ENCODE measurements around the gene CHST15. TPM values are rescaled to one million over a fixed set of nuclear protein-coding genes. Genes with fewer than 3 reads are reported as not detected.

The CHST15 gene
- total and polyA plus RNA-seq, 2 of the 13 experiments (the other 11 are each of a cell fraction or from before 2014, with no cell fraction given), result 1.4 to 94.7 TPM

DNA sequence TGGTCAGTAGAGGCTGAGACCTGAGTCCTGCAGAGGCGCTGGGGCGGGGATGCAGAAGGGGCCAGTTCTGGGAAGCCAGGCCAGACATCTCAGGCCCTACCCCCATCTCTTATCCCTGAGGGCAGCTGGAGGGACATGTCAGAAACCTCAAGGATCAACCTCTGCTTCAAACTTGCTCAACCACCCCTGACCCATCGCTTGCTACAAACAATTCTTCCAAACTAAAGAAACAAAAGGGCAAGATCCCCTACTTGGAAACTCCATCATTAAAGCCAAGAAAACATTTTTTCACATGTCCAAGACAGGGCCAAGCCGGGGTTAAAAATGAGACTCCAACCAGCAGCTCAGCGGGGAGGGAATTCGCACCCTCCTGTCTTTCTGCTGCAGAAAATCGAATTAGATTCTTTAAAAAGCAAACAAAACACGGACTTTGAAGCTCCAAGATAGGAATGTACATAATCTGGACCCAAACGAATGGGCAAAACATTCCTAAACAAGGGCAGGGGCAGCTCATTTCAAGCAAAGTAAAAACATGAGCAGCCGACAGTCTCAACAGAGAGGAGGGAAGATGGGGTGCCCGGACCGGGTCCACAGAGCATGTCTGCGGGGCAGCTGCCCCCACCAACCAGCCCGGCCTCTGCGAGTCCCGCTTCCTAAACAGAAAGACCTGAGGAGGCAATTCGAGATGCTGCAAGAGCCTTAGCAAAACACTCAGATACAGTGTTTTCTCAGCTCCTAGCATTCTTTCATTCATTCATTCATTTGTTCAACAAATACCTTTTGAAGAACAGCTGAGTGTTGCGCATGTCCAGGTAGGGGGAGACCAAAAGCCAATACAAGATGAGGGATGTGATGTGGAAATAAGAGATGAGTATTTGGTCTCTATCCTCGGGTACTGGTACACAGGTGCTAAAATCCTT is 44.8 kb downstream of the CHST15 start (continued):
- TF ChIP-seq PRDM15 (CRISPR knock-in tag; IDR thresholded peaks at IDR 0.05), result no peak
- TF ChIP-seq NR2F2 (IDR thresholded peaks at IDR 0.05; ENCODE audit: borderline replicate concordance, low read depth), result peak; percentile 59; the same call in 1 of the 2 replicates
- TF ChIP-seq ZNF543 (CRISPR knock-in tag; IDR thresholded peaks at IDR 0.05), result no peak
- peak; percentile 70 for TF ChIP-seq POGZ (CRISPR knock-in tag; IDR thresholded peaks at IDR 0.05)
- TF ChIP-seq, protein P1, sequence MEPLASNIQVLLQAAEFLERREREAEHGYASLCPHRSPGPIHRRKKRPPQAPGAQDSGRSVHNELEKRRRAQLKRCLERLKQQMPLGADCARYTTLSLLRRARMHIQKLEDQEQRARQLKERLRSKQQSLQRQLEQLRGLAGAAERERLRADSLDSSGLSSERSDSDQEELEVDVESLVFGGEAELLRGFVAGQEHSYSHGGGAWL (CRISPR knock-in tag; IDR thresholded peaks at IDR 0.05), result no peak
- no peak for TF ChIP-seq ZNF576 (CRISPR knock-in tag; IDR thresholded peaks at IDR 0.05)
- no peak for TF ChIP-seq ZNF12 (CRISPR knock-in tag; IDR thresholded peaks at IDR 0.05)
- TF ChIP-seq, protein P2, sequence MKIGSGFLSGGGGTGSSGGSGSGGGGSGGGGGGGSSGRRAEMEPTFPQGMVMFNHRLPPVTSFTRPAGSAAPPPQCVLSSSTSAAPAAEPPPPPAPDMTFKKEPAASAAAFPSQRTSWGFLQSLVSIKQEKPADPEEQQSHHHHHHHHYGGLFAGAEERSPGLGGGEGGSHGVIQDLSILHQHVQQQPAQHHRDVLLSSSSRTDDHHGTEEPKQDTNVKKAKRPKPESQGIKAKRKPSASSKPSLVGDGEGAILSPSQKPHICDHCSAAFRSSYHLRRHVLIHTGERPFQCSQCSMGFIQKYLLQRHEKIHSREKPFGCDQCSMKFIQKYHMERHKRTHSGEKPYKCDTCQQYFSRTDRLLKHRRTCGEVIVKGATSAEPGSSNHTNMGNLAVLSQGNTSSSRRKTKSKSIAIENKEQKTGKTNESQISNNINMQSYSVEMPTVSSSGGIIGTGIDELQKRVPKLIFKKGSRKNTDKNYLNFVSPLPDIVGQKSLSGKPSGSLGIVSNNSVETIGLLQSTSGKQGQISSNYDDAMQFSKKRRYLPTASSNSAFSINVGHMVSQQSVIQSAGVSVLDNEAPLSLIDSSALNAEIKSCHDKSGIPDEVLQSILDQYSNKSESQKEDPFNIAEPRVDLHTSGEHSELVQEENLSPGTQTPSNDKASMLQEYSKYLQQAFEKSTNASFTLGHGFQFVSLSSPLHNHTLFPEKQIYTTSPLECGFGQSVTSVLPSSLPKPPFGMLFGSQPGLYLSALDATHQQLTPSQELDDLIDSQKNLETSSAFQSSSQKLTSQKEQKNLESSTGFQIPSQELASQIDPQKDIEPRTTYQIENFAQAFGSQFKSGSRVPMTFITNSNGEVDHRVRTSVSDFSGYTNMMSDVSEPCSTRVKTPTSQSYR (CRISPR knock-in tag; IDR thresholded peaks at IDR 0.05; ENCODE audit: borderline replicate concordance), result peak; percentile 11; the same call in 1 of the 2 replicates
- no peak for TF ChIP-seq NFE2 (CRISPR knock-in tag; IDR thresholded peaks at IDR 0.05)
- no peak for TF ChIP-seq SMYD3 (CRISPR knock-in tag; IDR thresholded peaks at IDR 0.05)
- no peak for TF ChIP-seq AGO1 (IDR thresholded peaks at IDR 0.05; ENCODE audit: low read depth, low read length, poor library complexity, severe bottlenecking)
- TF ChIP-seq ZNF20 (CRISPR knock-in tag; IDR thresholded peaks at IDR 0.05), result no peak
- no peak for TF ChIP-seq HDAC6 (IDR thresholded peaks at IDR 0.05; ENCODE audit: low read depth, low read length)
- TF ChIP-seq PCBP2 (optimal IDR thresholded peaks at IDR 0.05; ENCODE audit: low read depth, low read length, poor library complexity, severe bottlenecking), result no peak
- TF ChIP-seq ATF2 (CRISPR knock-in tag; IDR thresholded peaks at IDR 0.05), result no peak; the same call in 1 of the 2 replicates
- no peak for TF ChIP-seq BRD4 (CRISPR knock-in tag; IDR thresholded peaks at IDR 0.05)
- peak; percentile 12; the same call in 1 of the 2 replicates for TF ChIP-seq ZNF816 (CRISPR knock-in tag; IDR thresholded peaks at IDR 0.05; ENCODE audit: borderline replicate concordance)
- no peak for TF ChIP-seq NFIB (CRISPR knock-in tag; IDR thresholded peaks at IDR 0.05; ENCODE audit: borderline replicate concordance)
- TF ChIP-seq ZNF180 (CRISPR knock-in tag; IDR thresholded peaks at IDR 0.05; ENCODE audit: borderline replicate concordance, low read depth), result no peak
- no peak for TF ChIP-seq IKZF1 (IDR thresholded peaks at IDR 0.05)

All from HepG2 (cell line).